Dermis microvascular lymphatic vessel endothelial cell (primary cell): Measurements from ENCODE around the gene MCRIP1. TPM values are rescaled to one million over a fixed set of nuclear protein-coding genes. Genes with fewer than 3 reads are reported as not detected.

Experiments used
- DNase-seq, 2 donors: peaks; one replicate each; pipeline versions ENCODE4 v3.0.0 to v3.0.0-alpha.2; 2010; ENCODE audit warnings: low read depth in 2 of 2
- total RNA-seq: library from RNA; depleted of rRNA; stranded (reverse); fragments of >200 nt; gene quantifications from 2 replicates; pipeline ENCODE4 v1.2.1, GENCODE V29; 2014

The MCRIP1 gene
- total RNA-seq, 1 donor from 2014 or later, result 81.8 TPM

DNA sequence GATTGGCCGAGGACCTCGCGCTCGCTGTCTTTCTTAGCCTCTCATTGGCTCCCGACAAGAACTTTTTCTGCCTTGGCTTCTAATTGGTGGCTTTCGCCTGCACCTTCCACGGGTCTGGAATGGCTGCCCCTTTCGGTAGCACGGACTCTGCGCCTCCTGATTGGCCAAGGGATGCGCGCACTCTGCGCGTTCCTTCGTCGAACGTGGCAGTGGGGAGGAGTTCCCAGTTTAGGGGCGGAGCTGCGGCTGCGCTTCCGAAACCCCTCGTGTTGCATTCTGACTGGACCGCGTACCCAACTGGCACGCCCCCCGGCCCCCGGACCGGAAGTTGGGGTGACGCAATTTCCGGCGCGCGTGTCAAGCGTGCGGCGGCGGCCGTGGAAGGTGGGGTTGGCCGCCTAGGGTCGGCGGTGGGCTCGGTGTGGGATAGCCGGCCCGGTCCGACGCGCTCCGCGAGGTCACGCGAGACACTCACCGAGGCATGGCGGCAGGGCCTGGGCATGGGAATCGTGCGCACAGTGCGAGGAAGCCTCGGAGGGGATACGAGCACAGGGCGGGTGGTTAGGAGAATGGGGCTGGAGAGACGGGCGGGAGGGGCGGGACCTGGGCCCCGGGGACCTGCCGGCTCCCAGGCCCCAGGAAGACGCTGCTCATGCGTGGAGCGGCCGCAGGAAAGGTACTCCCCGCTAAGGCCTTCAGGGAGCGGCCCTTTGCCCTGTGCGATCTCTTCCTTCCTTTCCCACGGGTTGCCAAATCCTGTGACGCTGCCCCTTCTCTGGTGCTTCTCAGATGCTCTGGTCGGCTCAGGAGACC, 27.9 kb upstream of the MCRIP1 start:
- peak; percentile 100 for DNase-seq

DNA sequence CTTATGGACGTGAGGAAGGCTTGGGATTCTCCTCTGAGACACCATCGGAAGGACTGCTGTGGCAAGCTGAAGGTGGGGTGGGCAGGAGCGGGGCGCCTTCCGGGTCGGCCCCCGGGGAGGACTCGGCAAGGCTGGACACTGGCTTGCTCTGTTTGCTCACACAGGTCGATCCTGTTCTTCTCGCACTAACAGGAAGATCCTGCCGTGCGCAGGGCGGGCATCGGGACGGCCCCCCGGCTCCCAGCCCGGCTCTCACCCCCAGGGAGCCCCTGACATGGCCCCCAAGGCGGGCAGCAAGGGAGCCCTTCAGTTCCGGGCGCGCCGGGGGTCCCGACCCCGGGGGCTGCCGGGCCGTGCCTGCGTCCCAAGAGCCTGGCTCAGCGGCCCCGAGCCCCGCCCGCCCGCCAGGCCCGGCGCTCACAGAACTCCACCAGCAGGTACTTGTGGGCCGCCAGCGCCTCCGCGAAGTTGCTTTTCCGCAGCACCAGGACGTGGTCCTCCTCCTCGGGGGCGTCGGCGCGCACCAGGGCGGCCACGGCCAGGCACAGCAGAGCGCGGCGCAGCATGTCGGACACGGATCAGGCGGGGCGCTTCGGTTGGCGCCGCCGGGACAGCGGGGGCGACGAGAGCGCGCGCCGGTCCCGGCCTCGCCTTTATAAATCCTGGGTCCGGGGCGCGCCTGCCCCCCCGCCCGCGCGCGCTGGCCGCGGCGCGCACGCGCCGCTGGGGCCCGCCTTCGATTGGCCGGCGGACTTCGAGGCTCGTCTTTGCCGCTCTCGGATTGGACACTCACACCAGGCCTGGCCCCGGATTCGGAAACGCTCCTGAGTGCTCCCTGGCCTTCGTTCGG, 27.0 kb upstream of the MCRIP1 start, which contains the start of gene P4HB:
P4HB (minus strand) TSS at position 630 of the 850 bp plus-strand sequence; CDS start at position 566, 64 bp downstream.
- peak in 1 of 2 donors; percentile 41 for DNase-seq

DNA sequence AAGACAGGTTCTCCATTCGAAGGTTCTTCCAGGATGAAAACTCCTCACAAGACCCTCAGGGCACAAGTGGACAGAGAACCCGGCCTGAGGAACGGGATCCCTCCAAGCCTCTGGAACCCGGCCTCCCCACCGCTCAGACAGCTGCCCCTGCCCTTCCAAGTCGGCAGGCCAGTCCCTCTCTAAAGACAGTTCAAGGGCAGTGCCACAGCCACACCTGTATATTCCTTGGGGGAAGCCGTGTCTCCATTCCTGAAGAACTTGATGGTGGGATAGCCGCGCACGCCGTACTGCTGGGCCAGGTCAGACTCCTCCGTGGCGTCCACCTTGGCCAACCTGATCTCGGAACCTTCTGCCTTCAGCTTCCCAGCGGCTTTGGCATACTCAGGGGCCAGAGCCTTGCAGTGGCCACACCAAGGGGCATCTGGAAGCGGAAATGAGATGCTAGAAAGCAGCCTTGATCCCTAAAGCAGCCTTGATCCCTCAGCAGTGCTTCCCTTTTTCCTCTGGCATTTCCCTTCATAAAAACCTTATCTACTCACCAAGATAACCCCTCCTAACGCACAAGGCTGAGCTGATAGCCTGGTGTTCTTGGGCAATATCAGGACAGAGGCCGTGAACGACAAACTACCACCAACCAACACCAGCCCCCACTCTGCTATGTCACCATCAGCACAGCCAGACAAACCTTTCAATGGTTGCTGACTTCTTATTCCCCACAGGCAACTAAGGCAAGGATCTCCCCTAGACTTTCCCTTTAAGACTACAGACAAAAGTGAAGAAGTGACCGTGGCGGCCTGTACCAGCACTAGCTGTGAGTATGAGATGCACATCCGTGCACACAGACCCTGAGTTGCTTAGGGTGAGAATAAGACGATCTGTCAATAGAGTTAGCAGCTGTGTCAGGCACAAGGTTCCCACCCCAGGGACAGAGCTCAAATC, 26.1 kb upstream of the MCRIP1 start:
- peak in 1 of 2 donors; percentile 34 for DNase-seq

DNA sequence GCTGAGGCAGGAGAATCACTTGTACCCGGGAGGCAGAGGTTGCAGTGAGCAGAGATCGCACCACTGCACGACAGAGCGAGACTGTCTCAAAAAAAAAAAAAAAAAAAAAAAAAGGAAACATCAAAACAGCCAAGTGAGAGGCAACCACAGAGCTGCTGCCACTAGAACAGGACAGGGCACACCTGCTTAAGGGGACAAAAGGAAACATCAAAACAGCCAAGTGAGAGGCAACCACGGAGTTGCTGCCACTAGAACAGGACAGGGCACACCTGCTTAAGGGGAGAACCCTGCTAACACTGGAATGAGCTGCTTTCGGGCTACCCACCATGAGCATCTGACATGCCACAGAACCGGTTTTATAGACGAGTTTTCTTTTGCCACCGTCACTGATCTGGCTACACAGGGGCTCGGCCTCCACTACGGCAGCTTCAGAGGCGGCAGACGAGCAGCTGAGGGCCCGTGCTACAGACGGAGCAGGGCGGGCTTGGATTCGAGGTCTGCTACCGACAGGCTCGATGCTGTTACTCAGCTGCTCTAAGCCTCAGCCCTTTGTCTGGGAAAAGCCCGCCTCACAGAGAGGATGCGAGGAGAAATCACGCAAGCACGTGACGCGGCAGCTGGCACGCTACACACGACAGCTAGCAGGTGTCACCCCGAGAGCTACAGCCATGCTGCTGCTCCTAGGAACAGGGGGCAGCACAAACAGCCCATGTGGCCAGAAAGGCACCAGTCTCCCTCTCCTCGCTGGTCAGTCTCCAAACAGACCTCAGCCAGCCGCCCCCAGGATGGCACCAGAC, 25.3 kb upstream of the MCRIP1 start:
- DNase-seq, result no peak

DNA sequence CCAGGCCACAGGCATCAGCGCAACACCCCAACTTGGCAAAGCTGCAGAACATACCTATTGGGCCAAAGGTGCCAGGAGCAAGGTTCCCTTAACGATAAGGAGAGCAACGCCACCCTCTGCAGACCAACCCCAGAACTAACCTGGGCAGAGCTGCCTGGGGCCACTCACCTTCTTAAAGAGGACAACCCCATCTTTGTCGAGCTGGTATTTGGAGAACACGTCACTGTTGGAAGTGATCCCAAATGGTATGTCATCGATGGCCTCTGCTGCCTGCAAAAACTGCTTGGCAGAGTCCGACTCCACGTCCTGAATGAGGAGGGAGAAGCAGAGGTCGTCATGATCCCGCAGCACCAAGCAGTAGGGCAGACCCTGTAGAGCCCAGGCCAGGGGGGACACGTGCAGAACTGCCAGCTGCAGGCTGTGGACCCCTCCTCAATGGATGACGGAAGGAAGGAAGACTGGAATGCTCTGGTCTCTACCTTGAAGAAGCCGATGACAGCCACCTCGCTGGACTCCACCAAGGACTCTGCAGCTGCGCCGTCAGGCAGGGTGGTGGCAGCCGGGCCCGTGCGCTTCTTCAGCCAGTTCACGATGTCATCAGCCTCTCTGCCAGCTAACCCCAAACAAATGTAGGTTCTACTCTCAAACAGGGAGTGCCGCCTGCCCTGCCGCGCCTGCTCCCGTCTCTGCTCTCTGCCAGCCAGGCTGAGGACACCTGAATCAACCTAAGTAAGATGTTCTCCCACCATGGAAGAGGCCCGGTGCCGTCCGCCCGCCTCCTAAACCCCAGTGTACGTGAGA, 22.1 kb upstream of the MCRIP1 start:
- DNase-seq, result no peak

DNA sequence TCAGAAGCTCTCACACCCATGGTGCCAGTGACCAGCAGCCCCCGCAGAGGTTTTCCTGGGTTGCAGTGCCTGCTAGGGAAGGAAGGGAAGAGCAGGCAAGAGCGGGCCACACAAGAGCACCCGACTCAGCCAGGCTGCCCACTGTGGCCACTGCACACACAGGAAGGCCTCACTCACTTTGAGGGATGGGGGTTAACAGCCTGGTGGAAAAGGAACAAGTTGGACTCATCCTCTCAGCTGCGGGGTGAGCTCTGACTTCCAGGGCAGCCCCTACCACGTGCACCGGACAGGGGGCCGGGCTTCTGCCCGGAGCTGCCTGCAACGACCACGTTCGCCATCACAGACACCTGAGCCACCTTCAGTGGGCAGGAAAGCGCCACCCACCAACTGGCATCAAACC, 19.1 kb upstream of the MCRIP1 start:
- DNase-seq, result no peak

DNA sequence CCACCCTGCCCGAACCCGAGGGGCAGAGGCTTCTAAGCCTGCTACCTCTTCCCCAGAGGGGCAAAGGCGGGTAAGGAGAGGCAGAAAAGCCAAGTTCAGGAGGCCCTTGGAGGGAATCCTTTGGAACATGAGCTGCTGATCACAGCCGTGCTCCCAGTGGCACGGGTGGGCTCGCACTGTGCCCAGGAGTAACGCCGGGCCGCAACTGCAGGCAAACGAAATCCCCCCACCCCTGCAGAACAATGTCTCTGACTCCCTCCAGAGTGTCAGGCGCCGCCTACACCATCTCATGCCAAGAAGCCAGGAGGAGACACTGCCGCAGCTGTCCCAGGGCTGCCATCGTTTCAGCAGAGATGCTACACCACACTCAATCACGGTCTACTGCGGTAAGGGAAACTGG, 18.3 kb upstream of the MCRIP1 start:
- DNase-seq, result no peak

DNA sequence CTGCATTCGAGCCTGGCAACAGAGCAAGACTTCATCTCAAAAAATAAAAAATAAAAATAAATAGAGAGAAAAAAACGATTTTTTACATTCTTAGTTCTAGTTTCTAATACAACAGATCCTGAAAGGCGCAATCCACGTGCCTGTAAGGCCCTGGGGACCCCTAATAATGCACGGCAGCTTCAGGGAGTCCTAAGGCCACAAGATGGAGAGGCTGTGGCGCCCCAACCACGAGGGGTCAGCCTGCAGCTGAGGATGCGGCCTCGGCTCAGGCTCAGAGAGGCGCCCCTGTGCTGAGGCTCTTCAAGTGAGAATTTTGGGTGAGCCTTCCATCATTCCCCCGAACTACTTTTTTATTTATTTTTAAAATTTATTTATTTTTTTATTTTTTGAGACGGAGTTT, 16.4 kb upstream of the MCRIP1 start:
- no peak for DNase-seq

DNA sequence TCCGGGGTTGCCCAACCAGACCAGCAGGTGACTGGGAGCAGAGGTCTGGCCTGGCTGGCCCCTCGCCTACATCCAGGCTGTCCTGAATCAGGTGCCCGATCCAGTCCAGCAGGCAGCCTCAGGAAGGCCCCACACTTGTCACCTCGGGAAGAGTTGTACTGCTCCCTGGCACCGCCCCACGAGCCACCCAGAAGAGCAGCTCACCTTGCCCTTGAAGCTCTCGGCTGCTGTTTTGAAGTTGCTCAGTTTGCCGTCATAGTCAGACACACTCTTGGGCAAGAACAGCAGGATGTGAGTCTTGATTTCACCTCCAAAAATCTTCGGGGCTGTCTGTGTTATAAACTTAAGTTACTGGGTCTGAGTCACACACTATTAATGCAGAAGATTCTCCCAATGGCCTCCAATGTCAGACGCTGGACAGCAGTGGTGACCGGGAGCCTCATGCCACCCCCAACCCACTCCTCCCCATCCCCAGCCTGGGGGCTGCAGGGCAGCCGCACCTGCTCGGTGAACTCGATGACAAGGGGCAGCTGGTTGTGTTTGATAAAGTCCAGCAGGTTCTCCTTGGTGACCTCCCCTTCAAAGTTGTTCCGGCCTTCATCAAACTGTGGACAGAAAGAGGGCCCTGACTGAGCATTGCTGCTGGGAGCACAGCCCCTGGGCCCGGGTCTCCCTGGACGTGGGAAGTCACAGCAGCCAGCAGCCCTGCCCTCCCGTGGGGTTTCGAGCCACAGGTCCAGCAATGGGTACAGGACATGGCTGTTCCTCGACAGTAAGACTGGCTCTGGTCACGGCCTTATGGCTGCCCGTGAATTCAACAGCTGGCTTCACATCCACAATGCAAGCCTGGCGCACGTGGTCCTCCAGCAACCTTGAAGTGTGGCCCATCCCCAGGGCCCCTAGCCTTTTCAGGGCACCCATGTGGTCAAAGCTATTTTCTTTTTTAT, 13.9 kb upstream of the MCRIP1 start:
- no peak for DNase-seq

DNA sequence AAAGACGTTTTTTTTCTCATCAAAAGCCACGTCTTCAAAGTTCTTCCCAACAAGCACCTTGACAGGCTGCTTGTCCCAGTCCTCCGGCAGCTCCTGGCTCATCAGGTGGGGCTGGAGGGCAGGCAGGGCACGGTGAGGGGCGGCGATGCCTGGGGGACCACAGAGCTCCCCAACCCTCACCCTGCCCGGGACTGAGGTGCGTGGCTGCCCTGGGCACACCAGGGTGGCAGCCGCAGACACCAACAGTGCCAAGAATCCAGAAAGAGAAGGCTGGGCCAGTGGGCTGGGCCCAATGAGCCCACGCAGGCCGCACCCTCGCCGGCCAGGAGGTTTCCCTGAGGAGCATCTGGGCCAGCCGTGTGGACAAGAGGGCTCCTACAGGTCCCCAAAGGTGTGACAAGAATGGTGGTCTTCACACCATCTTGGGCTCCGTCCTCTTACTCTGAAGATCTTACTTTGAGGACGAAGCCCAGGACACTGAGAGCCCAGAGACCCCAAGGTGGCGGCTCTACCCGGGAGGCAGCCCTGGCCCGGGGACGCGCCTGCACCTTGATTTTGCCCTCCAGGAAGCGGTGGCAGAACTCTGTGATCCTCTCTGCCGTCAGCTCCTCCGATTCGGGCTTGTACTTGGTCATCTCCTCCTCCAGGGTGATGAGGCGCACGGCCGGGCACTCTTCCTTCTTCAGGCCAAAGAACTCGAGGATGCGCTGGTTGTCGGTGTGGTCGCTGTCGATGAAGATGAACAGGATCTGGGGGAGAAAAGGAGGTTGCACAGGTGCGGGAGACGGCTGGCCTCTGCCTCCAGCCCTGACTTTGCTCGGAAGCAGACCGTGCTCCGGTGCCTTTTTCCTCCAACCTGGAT, 13.0 kb upstream of the MCRIP1 start:
- no peak for DNase-seq

DNA sequence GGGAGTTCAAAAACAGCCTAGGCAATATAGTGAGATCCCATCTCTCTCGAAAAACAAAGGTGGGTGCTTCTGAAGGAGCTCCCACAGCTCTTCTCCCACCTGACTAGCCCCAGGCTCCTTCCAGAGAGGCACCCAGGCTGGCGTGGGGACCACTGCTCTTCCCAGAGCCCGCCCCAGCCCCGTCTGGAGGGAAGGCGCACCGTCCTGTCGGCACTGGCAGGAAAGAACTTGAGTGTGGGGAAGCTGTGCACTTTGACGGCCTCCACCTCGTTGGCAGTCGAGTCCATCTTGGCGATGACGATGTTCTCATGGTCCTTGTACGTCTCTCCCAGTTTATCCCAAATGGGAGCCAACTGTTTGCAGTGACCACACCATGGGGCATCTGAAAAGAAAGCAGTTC, 12.3 kb upstream of the MCRIP1 start:
- DNase-seq, result no peak

DNA sequence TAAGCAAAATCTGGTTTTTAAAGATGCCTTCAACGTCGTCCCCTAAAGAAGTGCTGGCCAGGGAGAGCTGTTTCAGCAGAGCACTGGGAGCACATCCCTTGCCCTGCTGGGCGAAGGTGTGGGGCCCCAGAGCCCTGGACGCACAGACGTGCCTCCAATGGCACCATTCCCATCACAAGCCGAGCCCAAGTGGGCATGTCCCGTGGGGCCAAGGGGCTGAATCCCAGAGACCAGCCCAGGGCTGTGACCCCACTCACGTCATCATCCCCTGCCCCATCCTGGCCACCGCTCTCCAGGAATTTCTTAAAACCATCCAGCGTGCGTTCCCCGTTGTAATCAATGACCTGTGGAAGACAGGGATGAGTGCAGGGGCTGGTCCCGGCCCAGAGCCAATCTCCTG, 11.8 kb upstream of the MCRIP1 start:
- no peak for DNase-seq

DNA sequence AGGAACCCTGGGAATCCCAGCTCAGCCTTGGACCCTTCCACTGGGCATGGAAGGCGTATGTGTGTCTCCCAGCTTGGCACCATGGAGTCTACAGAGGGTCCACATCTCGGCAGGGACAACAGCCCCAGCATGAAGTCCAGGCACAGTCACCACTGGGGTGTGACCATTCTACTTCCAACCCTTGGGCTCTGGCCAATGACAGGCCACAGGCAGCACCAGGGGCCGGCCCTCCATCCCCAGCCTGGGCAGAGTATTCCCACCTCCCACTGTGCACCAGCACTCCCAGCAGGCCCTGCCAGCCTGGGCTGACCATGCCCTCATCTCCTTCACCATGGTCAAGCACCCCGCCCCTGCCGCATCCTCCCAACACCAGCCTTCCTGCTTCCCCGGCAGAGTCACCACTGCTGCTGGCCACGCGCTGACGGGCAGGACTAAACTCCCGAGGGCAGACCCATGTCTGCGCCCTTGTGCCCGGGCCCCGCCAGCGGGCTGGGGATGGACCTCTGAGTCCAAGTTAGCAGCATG, 11.3 kb upstream of the MCRIP1 start:
- no peak for DNase-seq

DNA sequence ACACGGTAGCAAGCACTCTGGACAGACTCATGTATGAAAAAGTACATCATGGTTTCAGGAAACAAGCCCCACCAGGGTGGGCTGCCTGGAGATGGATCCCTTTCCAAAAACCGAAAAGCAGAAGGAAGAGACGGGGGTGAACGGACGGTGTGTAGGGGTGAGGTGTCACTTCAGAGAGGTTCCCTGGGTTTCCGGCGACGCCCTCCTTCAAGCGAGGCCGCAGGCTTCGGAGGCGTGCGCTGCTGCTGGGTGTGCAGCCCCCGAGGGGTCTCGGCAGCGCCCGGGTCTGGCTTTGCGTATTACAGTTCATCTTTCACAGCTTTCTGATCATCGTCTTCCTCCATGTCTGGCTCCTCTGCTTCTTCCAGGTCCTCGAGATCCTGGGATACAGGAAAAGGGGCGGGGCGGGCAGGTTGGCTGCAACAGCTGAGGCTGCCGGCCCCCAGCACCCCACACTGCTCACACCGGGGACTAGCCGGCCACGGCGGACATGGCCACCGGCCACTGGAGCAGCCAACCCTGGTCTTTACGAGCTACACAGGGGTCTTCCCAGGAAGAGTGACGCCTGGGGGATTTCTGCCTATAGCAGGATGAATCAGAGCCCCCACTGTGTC, 10.7 kb upstream of the MCRIP1 start:
- no peak for DNase-seq

DNA sequence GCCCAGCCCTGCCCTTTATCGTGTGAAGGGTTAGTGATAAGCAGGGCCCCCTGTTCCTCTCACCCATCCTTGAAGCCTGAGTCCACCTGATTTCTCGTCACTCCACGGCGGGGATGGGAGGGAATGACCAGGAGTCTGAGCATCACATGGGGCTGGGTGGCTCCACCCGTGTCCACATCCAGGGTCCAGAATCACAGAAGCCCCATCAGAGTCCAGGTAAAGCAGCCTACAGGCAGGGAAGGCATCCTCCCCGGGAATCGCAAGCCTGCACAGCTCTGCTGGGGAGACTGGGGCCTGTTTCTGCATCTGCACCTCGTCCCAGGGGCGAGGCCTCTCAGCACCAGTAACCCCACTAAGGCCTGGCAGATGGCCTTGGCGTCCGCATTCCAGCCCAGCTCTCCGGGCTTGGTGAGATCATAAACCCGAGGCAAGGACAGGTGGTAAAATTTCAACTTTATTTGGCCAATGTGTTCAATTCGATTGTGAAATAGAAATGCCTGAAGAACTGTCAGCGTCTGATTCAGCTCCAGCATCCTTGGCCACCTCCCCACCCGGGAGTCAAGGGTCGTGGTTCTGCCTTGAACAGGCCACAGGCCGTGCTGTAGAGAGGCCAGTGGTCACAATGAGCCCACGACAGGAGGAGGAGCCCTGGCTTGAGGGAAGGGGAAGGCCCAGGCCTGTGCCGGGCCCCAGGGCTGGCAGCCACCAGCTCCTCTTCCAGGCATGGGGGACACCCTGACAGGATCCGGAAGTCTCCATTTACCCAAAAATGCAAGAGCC, 9.8 kb upstream of the MCRIP1 start:
- no peak for DNase-seq

DNA sequence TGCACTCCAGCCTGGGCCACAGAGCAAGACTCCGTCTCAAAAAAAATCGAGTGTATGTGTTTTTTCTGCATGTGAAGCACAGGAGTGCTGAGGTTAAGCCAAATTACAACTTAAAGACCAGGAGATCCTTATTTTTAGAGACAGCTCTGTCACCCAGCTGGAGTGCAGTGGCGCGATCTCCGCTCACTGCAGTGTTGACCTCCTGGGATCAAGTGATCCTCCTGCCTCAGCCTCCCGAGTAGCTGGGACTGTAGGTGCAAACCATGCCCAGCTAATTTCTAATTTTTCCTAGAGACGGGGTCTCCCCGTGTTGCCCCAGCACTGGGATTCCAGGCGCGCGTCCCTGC, 9.3 kb upstream of the MCRIP1 start:
- DNase-seq, result no peak
